ENCODE data around the gene DTNA.

Gene DTNA

DNA sequence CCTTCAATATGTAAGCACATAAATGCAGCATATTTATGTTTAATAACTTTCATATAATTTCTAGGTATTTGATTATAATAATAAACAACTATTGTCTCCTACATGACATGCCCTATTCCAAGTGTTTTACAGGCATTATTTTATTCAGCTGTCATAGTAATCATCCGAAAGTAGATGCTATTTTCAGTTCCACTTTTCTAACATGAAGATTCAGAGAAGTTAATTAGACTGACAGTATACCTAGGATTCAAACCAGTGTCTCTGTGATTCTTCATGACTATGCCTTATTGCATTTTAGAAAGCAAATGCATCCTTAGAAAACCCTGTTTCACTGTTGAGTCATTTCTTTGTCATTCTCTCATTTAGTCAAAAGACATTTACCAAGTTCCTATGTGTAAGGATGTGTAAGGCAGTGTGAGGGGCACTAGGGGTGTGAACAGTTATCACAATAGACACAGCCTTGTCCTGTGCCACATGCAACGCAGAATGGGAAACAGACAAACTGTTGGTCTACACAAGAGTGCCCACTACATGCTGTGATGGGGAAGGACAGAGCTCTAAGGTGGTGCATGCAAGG lies 79.8 kb downstream of the DTNA start:
- H3K4me3 ChIP-seq (ENCODE audit: low read depth, low read length) = no peak overlapping the region
- no peak for DNase-seq (ENCODE audit: low read depth)
- TF ChIP-seq CTCF (IDR thresholded peaks at IDR 0.05; ENCODE audit: insufficient read depth, low read depth, low read length, missing control alignments) = no peak

GRCh38 chr18:34794348-34794747 lies 84.2 kb downstream of the DTNA start:
- H3K4me3 ChIP-seq (ENCODE audit: low read depth, low read length) = no peak overlapping the region

DNA sequence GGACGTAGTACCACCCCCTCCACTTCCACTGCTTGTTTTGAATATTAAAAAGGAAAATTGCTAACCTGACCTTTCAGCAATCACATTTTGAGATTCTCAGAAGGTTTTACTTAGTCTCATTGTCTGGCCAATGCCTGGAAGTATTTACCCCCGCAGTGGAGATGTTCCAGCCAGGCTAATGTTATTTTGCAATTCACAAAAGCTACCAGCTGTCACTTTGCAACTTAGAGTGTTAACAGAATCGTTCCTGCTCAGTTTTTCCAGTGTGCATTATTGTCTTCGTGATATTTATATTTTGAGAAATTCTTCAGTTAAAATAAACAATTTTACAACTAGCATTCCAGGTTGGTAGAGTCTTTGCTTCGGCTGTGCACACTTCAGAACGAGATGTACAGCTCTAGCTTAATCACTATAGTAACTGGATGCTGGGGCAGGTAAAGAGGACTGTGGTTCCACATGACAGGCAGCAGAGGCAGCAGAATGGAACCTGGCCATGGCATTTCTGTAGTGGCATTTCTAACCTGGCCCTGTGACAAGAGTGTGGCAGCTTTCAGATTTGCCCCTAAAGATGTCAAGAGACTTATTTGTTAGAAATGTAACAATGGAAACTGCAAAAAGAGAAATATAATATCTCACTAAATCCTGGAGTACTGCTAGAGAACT lies 85.1 kb downstream of the DTNA start:
- H3K4me3 ChIP-seq (ENCODE audit: low read depth, low read length) = no peak overlapping the region
- TF ChIP-seq CTCF (IDR thresholded peaks at IDR 0.05; ENCODE audit: insufficient read depth, low read depth, low read length, missing control alignments) = no peak
- DNase-seq (ENCODE audit: low read depth) = no peak

More at GRCh38 chr18:34794348-34794747, 84.2 kb downstream of the DTNA start:
- DNase-seq (ENCODE audit: low read depth) = no peak
- no peak for TF ChIP-seq CTCF (IDR thresholded peaks at IDR 0.05; ENCODE audit: insufficient read depth, low read depth, low read length, missing control alignments)

DNA sequence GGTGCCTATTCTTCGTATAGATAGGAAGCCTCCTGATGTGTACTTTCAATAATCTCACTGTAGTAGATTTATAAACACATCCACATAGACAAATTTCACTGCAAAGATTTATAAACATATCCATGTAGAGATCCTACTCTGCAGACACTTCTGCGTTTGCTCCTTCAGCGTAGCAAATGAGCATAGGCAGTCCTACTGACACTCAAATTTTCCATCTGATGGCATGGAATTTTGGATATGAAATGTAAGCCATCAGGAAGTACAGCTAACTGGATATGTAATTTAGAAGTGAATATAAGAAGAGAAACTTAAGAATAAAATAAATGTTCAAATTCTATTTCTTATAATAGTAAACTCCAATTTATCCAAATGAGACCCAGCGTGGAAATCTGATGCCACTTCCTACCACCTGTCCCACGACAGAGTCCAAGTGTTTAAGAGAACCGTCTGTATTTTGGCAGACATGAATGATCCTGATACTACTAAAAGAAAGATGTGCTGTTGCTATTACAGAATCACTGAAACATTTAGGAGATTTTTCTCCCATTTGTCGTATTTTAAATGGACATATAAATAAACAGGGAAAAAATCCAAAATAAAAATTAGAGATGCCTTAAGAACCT lies 86.0 kb downstream of the DTNA start:
- no peak for TF ChIP-seq CTCF (IDR thresholded peaks at IDR 0.05; ENCODE audit: insufficient read depth, low read depth, low read length, missing control alignments)
- DNase-seq (ENCODE audit: low read depth) = no peak
- H3K4me3 ChIP-seq (ENCODE audit: low read depth, low read length) = no peak overlapping the region

GRCh38 chr18:34799291-34799690 lies 89.2 kb downstream of the DTNA start:
- DNase-seq (ENCODE audit: low read depth) = no peak
- H3K4me3 ChIP-seq (ENCODE audit: low read depth, low read length) = no peak overlapping the region
- TF ChIP-seq CTCF (IDR thresholded peaks at IDR 0.05; ENCODE audit: insufficient read depth, low read depth, low read length, missing control alignments) = no peak

DNA sequence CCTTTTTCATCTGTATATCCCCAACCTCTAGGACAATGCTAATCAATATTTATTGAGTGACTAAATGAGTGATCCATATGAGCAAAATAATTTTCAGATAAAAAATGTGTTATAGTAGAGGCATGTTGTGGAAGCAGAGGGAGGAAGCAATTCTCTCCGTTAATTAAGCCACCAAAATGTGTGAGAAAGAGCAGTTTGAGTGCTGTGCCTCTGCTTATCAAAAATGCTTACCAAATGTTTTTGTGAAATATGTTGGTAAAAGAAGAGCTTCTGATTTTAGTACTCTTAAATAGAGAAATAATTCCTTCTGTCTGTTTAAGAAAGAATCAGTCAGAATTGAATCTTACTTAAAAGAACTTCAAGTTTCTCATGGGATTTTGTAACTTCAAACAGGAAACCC lies 90.3 kb downstream of the DTNA start:
- no peak overlapping the region for H3K4me3 ChIP-seq (ENCODE audit: low read depth, low read length)
- TF ChIP-seq CTCF (IDR thresholded peaks at IDR 0.05; ENCODE audit: insufficient read depth, low read depth, low read length, missing control alignments) = no peak
- DNase-seq (ENCODE audit: low read depth) = no peak

Measured in GM12865 (cell line).